Upper lobe of right lung (tissue), 1 donor: Measurements from ENCODE around the gene NME2. TPM values are rescaled to one million over a fixed set of nuclear protein-coding genes. Genes with fewer than 3 reads are reported as not detected.

Experiments
- ATAC-seq: fragments of 200-7000 bp; cut with Tn5 transposase; one replicate; pipeline ENCODE4 v1.9.1; 2020; ENCODE audit warnings: mild to moderate bottlenecking, moderate library complexity
- DNase-seq: peaks from one replicate; pipeline ENCODE4 v3.0.0-alpha.2; 2020
- H3K27ac ChIP-seq: fragments of 200-600 bp; one replicate; pipeline ENCODE4 v1.8.0; 2022
- H3K27me3 ChIP-seq: fragments of 200-600 bp; one replicate; pipeline ENCODE4 v1.8.0; 2022; ENCODE audit warnings: mild to moderate bottlenecking
- H3K36me3 ChIP-seq: fragments of 200-600 bp; one replicate; pipeline ENCODE4 v1.8.0; 2022
- H3K4me1 ChIP-seq: fragments of 200-600 bp; one replicate; pipeline ENCODE4 v1.8.0; 2022
- H3K4me3 ChIP-seq: fragments of 200-600 bp; one replicate; pipeline ENCODE4 v1.8.0; 2022; ENCODE audit warnings: mild to moderate bottlenecking
- H3K9me3 ChIP-seq: fragments of 200-600 bp; one replicate; pipeline ENCODE4 v1.8.0; 2022
- CTCF ChIP-seq: fragments of 200-600 bp; IDR thresholded peaks from one replicate; pipeline ENCODE4 v1.8.0; 2022; ENCODE audit warnings: antibody characterized with exemption
- intact Hi-C: fragments of 100-400 bp; cut with DNase I; formaldehyde crosslinking; loops from one replicate; pipeline ENCODE4 v1.11.0; 2022
- total RNA-seq: library from RNA; stranded (reverse); fragmentation: NEBNext Ultra II Directional; extraction: Animal tissue kit (Norgen Biotek cat#: 25700); gene quantifications from one replicate; pipeline ENCODE4 v1.2.1, GENCODE V29; 2021
- donor health status: DM: no; HTN: yes; CAD: no; lungs with severe emphysema.

Gene NME2
- total RNA-seq, 1 donor from 2014 or later = 306 TPM

GRCh38 chr17:51147650-51148049 is 18.6 kb upstream of the NME2 start:
- DNase-seq (peak; percentile 11), ATAC-seq (no peak)
- intact Hi-C loops = loop anchor here (5.0 kb wide), 1 partner anchor 140 kb away; no protein-coding TSS in a partner anchor
- no peak overlapping the region for H3K27ac ChIP-seq
- no peak for TF ChIP-seq CTCF
- no peaks in the 10 kb centered on the region for H3K27me3 ChIP-seq
- no peaks in the 10 kb centered on the region for H3K36me3 ChIP-seq
- no peak overlapping the region for H3K4me3 ChIP-seq
- no peaks in the 10 kb centered on the region for H3K9me3 ChIP-seq
- H3K4me1 ChIP-seq = peaks cover 2% of the 10 kb centered on the region

- intact Hi-C loops = loop anchor here (5.0 kb wide), 1 partner anchor 142 kb away; no protein-coding TSS in a partner anchor
- TF ChIP-seq CTCF = no peak
- H3K27me3 ChIP-seq = no peaks in the 10 kb centered on the region
- H3K27ac ChIP-seq = no peak overlapping the region
- peaks cover 11% of the 10 kb centered on the region for H3K4me1 ChIP-seq
- ATAC-seq (no peak), DNase-seq (no peak)
- H3K36me3 ChIP-seq = no peaks in the 10 kb centered on the region
- H3K9me3 ChIP-seq = no peaks in the 10 kb centered on the region
- H3K4me3 ChIP-seq = no peak overlapping the region
Observed at GRCh38 chr17:51149163-51149562, 17.0 kb upstream of the NME2 start.

- no peak overlapping the region for H3K4me3 ChIP-seq
- no peak overlapping the region for H3K27ac ChIP-seq
- no peaks in the 10 kb centered on the region for H3K27me3 ChIP-seq
- intact Hi-C loops = no loop called here
- H3K4me1 ChIP-seq = peaks cover 13% of the 10 kb centered on the region
- TF ChIP-seq CTCF = no peak
- H3K36me3 ChIP-seq = no peaks in the 10 kb centered on the region
- ATAC-seq (no peak), DNase-seq (no peak)
- H3K9me3 ChIP-seq = no peaks in the 10 kb centered on the region
Observed at GRCh38 chr17:51150932-51151331, 15.3 kb upstream of the NME2 start.

- DNase-seq (no peak), ATAC-seq (no peak)
- H3K4me1 ChIP-seq = peaks cover 13% of the 10 kb centered on the region
- TF ChIP-seq CTCF = no peak
- no peaks in the 10 kb centered on the region for H3K9me3 ChIP-seq
- peak overlapping the region; percentile 40 for H3K4me3 ChIP-seq
- H3K27me3 ChIP-seq = no peaks in the 10 kb centered on the region
- peaks cover 5% of the 10 kb centered on the region for H3K36me3 ChIP-seq
- H3K27ac ChIP-seq = peak overlapping the region; percentile 87
- intact Hi-C loops = no loop called here
Observed at GRCh38 chr17:51152766-51153209, 13.4 kb upstream of the NME2 start.

- Histone ChIP-seq H3K36me3 (peaks cover 7% of the 10 kb centered on the region), H3K4me3 (peak within 1 kb of the TSS; percentile 81), H3K27me3 (no peaks in the 10 kb centered on the region), H3K27ac (peak within 1 kb of the TSS; percentile 87), H3K4me1 (peaks cover 13% of the 10 kb centered on the region), H3K9me3 (no peaks in the 10 kb centered on the region)
- ATAC-seq (peak; percentile 99), DNase-seq (peak; percentile 97)
- TF ChIP-seq CTCF = peak; percentile 83
- intact Hi-C loops = no loop called here
Observed at GRCh38 chr17:51153210-51154072, 12.8 kb upstream of the NME2 start, which contains the start of gene NME1. Gene NME1 (plus strand): TSS chr17:51153559. CDS start chr17:51155655, 2,096 bp downstream.
